Activated CD4-positive, alpha-beta T cell treated with anti-CD3 and anti-CD28 coated beads for 36 hours (primary cell): Measurements from ENCODE around the gene TAF11L6. TPM values are rescaled to one million over a fixed set of nuclear protein-coding genes. Genes with fewer than 3 reads are reported as not detected.
"Not testable (repeated sequence)": the region's sequence is repeated elsewhere in the genome, so short reads cannot be mapped to it uniquely, and the experiment has no call there.

Source experiments
- ATAC-seq: fragments of 200-7000 bp; cut with Tn5 transposase; one replicate; pipeline ENCODE4 v1.10.0; 2021; ENCODE audit warnings: mild to moderate bottlenecking, moderate library complexity
- CTCF ChIA-PET: fragments of 350-600 bp; sonication (Branson Sonifier 250); formaldehyde crosslinking; loops from one replicate; lab custom pipeline; 2021; ENCODE audit warnings: antibody characterized with exemption; lab: Charles Lee
- POLR2A ChIA-PET: fragments of 350-600 bp; sonication (Branson Sonifier 250); formaldehyde crosslinking; loops from one replicate; lab custom pipeline; 2021; ENCODE audit warnings: antibody characterized with exemption, inconsistent platforms; lab: Charles Lee
- DNase-seq: peaks from one replicate; pipeline ENCODE4 v3.0.0-alpha.2; 2020
- H3K27ac Mint-ChIP-seq: one replicate; pipeline ENCODE4 v1.8.0; 2021; ENCODE audit warnings: mixed read lengths
- H3K27me3 Mint-ChIP-seq: one replicate; pipeline ENCODE4 v1.8.0; 2021; ENCODE audit warnings: mixed read lengths
- H3K36me3 Mint-ChIP-seq: one replicate; pipeline ENCODE4 v1.8.0; 2021; ENCODE audit warnings: low read depth, mixed read lengths
- H3K4me1 Mint-ChIP-seq: one replicate; pipeline ENCODE4 v1.8.0; 2021; ENCODE audit warnings: mixed read lengths
- H3K4me3 Mint-ChIP-seq: one replicate; pipeline ENCODE4 v1.8.0; 2021; ENCODE audit warnings: mild to moderate bottlenecking, moderate library complexity, mixed read lengths
- H3K9me3 Mint-ChIP-seq: one replicate; pipeline ENCODE4 v1.8.0; 2021; ENCODE audit warnings: low read depth, mixed read lengths
- intact Hi-C, 2 experiments: fragments of 100-400 bp; cut with DNase I in 1 of 2; cut with micrococcal nuclease in 1 of 2; formaldehyde crosslinking; loops; one replicate each; pipeline versions ENCODE4 v1.14.2 to v1.15.1; 2022 to 2024; cut with DNase I, micrococcal nuclease
- total RNA-seq, 2 experiments: library from RNA; stranded (reverse); gene quantifications; one replicate each; pipeline ENCODE4 v1.2.3, GENCODE V29; 2021

TAF11L6 gene
- not detected for total RNA-seq

DNA sequence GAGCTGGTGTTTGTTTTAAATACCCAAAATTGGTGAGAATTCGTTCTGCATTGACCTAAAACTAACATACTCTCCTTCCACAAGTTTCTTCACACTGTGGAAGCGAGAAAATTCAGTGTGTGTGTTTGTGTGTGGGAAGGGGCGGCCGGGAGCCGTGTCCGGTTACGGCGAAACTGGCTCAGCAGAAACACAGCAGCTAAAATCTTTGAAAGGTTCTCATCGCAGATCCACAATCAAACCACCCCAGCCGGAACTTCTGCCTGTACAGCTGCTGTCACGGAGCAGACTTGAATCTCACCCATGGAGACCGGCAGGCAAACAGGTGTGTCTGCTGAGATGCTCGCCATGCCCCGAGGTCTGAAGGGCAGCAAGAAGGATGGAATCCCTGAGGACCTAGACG is at the start of gene TAF11L6:
TAF11L6 (plus strand) TSS at position 301 of the 400 bp plus-strand sequence.
- intact Hi-C loops, POLR2A ChIA-PET, H3K4me3 Mint-ChIP-seq, H3K9me3 Mint-ChIP-seq, CTCF ChIA-PET, ATAC-seq, H3K27ac Mint-ChIP-seq, H3K36me3 Mint-ChIP-seq, H3K27me3 Mint-ChIP-seq, H3K4me1 Mint-ChIP-seq, DNase-seq: not testable (repeated sequence)

- intact Hi-C loops, result no loop called here
- no peak for DNase-seq
- no peaks in the 10 kb centered on the region for H3K4me1 Mint-ChIP-seq
- no peaks in the 10 kb centered on the region for H3K9me3 Mint-ChIP-seq
- H3K36me3 Mint-ChIP-seq, result no peaks in the 10 kb centered on the region
- no peak for ATAC-seq
- no peak overlapping the region for H3K4me3 Mint-ChIP-seq
- no peaks in the 10 kb centered on the region for H3K27me3 Mint-ChIP-seq
- CTCF ChIA-PET, result no interaction called here
- H3K27ac Mint-ChIP-seq, result no peak overlapping the region
- POLR2A ChIA-PET, result no interaction called here
Measured at GRCh38 chr5:17481378-17481777, 47.1 kb upstream of the TAF11L6 start.

- ChIA-PET POLR2A (no interaction called here), CTCF (no interaction called here)
- intact Hi-C loops, result no loop called here
- H3K4me1 Mint-ChIP-seq, result no peaks in the 10 kb centered on the region
- H3K9me3 Mint-ChIP-seq, result no peaks in the 10 kb centered on the region
- no peak overlapping the region for H3K4me3 Mint-ChIP-seq
- no peak overlapping the region for H3K27ac Mint-ChIP-seq
- ATAC-seq (no peak), DNase-seq (no peak)
- H3K36me3 Mint-ChIP-seq, result no peaks in the 10 kb centered on the region
- no peaks in the 10 kb centered on the region for H3K27me3 Mint-ChIP-seq
Measured at GRCh38 chr5:17482790-17483189, 45.7 kb upstream of the TAF11L6 start.

DNA sequence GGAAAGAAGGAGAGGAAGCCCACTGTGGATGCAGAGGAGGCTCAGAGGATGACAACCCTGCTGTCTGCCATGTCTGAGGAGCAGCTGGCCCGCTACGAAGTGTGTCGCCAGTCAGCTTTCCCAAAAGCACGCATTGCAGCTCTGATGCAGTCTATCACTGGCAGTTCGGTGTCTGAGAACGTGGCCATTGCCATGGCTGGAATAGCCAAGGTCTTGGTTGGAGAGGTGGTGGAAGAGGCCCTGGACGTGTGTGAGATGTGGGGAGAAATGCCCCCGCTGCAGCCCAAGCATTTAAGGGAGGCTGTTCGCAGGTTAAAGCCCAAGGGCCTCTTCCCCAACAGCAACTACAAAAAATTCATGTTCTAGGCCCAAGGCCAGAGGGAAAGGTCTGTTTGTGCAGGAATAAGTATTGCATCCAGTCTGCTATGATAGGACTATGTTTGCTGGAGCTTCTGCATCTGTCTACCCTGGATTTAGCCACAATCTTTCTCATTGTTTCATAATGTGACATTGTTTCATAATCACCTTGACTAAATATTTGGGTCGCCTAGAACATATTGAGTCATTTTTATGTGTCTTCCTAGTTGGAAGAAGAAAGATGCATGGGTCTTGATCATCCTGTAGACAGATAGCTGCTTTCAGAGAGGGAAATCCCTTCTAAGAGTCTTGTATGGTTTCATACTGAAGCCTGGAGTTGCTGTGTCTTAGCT is 41.9 kb upstream of the TAF11L6 start:
- H3K4me1 Mint-ChIP-seq, DNase-seq, H3K9me3 Mint-ChIP-seq, H3K27me3 Mint-ChIP-seq, H3K36me3 Mint-ChIP-seq, H3K4me3 Mint-ChIP-seq, CTCF ChIA-PET, H3K27ac Mint-ChIP-seq, POLR2A ChIA-PET, intact Hi-C loops, ATAC-seq: not testable (repeated sequence)

DNA sequence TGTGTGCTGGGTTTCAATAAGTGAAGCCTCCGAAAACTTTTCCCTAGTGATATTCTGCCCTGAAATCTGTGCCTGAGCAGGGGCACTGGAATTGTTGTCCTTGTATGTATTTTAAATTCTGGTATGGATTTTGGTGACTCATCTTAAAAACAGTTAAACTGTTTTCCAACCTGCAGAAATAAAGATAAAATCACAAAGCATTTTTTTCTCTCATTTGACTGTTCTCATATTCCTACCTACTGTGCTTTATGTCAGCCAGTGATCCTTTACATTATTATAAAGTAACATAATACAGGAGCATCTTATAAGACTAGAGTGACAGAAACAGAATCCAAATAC is 41.3 kb upstream of the TAF11L6 start:
- Mint-ChIP-seq H3K27me3 (no peaks in the 10 kb centered on the region), H3K4me3 (no peak overlapping the region), H3K4me1 (no peaks in the 10 kb centered on the region), H3K27ac (no peak overlapping the region), H3K9me3 (no peaks in the 10 kb centered on the region), H3K36me3 (no peaks in the 10 kb centered on the region)
- DNase-seq (no peak), ATAC-seq (no peak)
- intact Hi-C loops, result no loop called here
- CTCF ChIA-PET, result no interaction called here
- POLR2A ChIA-PET, result no interaction called here

- H3K4me3 Mint-ChIP-seq, CTCF ChIA-PET, POLR2A ChIA-PET: not testable (repeated sequence)
Measured at GRCh38 chr5:17491257-17491656, 37.2 kb upstream of the TAF11L6 start.

GRCh38 chr5:17492770-17493169 is 35.7 kb upstream of the TAF11L6 start:
- Mint-ChIP-seq H3K9me3 (no peaks in the 10 kb centered on the region), H3K4me1 (no peaks in the 10 kb centered on the region), H3K27me3 (no peaks in the 10 kb centered on the region), H3K4me3 (no peak overlapping the region), H3K27ac (no peak overlapping the region), H3K36me3 (no peaks in the 10 kb centered on the region)
- ChIA-PET POLR2A (no interaction called here), CTCF (no interaction called here)
- ATAC-seq, result no peak
- DNase-seq, result no peak
- intact Hi-C loops, result no loop called here

More at GRCh38 chr5:17491257-17491656, 37.2 kb upstream of the TAF11L6 start:
- H3K4me1 Mint-ChIP-seq, ATAC-seq, H3K27ac Mint-ChIP-seq, DNase-seq, H3K9me3 Mint-ChIP-seq, H3K36me3 Mint-ChIP-seq, intact Hi-C loops, H3K27me3 Mint-ChIP-seq: not testable (repeated sequence)

GRCh38 chr5:17497446-17497845 is 31.0 kb upstream of the TAF11L6 start:
- ChIA-PET CTCF (no interaction called here), POLR2A (no interaction called here)
- no peak for ATAC-seq
- Mint-ChIP-seq H3K4me3 (no peak overlapping the region), H3K9me3 (no peaks in the 10 kb centered on the region), H3K27ac (no peak overlapping the region), H3K27me3 (no peaks in the 10 kb centered on the region), H3K4me1 (no peaks in the 10 kb centered on the region), H3K36me3 (no peaks in the 10 kb centered on the region)
- DNase-seq, result no peak
- intact Hi-C loops, result no loop called here

- intact Hi-C loops, H3K9me3 Mint-ChIP-seq, POLR2A ChIA-PET, CTCF ChIA-PET, H3K27ac Mint-ChIP-seq, H3K4me1 Mint-ChIP-seq, H3K4me3 Mint-ChIP-seq, H3K27me3 Mint-ChIP-seq, DNase-seq, ATAC-seq, H3K36me3 Mint-ChIP-seq: not testable (repeated sequence)
Measured at GRCh38 chr5:17497931-17498330, 30.5 kb upstream of the TAF11L6 start, which contains the start of gene TAF11L2. Gene TAF11L2 (plus strand): TSS chr5:17498231.

GRCh38 chr5:17511775-17512325 is 16.6 kb upstream of the TAF11L6 start:
- H3K4me3 Mint-ChIP-seq, result no peak overlapping the region
- ChIA-PET CTCF (no interaction called here), POLR2A (no interaction called here)
- H3K9me3 Mint-ChIP-seq, result no peaks in the 10 kb centered on the region
- H3K4me1 Mint-ChIP-seq, result no peaks in the 10 kb centered on the region
- H3K36me3 Mint-ChIP-seq, result no peaks in the 10 kb centered on the region
- H3K27ac Mint-ChIP-seq, result no peak overlapping the region
- DNase-seq (no peak), ATAC-seq (no peak)
- no peaks in the 10 kb centered on the region for H3K27me3 Mint-ChIP-seq
- intact Hi-C loops, result no loop called here

DNA sequence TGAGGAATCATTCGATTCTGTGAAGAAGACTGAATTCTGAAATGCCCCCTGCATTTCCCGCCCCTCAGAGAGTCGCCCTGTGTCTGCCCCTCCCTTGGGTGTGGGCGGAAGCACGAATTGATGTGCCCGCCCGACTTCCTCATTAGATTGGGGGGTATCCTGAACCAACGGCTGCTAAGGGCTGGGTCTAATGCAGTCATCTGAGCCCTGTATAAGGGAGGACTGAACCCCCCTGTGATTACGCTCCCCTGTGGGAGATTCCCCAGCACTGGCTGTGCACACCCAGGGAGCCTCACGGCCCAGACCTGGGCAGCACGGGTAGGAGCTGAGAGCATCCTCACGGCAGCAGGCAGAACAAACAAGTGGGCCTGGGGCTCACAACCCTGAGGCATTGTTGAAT is 10.9 kb upstream of the TAF11L6 start:
- H3K36me3 Mint-ChIP-seq, H3K27ac Mint-ChIP-seq, H3K4me1 Mint-ChIP-seq, CTCF ChIA-PET, DNase-seq, H3K4me3 Mint-ChIP-seq, intact Hi-C loops, H3K27me3 Mint-ChIP-seq, ATAC-seq, POLR2A ChIA-PET, H3K9me3 Mint-ChIP-seq: not testable (repeated sequence)

DNA sequence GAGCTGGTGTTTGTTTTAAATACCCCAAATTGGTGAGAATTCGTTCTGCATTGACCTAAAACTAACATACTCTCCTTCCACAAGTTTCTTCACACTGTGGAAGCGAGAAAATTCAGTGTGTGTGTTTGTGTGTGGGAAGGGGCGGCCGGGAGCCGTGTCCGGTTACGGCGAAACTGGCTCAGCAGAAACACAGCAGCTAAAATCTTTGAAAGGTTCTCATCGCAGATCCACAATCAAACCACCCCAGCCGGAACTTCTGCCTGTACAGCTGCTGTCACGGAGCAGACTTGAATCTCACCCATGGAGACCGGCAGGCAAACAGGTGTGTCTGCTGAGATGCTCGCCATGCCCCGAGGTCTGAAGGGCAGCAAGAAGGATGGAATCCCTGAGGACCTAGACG is 10.4 kb upstream of the TAF11L6 start, which contains the start of gene TAF11L3:
TAF11L3 (plus strand) TSS at position 301 of the 400 bp plus-strand sequence.
- CTCF ChIA-PET, ATAC-seq, intact Hi-C loops, POLR2A ChIA-PET, H3K27ac Mint-ChIP-seq, H3K9me3 Mint-ChIP-seq, H3K27me3 Mint-ChIP-seq, H3K4me3 Mint-ChIP-seq, H3K36me3 Mint-ChIP-seq, DNase-seq, H3K4me1 Mint-ChIP-seq: not testable (repeated sequence)
